HG03045 (cell line): ENCODE data around the gene IL1B.

Experiments used
- ATAC-seq: cut with Tn5 transposase; IDR thresholded peaks from one replicate; pipeline ENCODE4 v1.9.1; 2021; ENCODE audit warnings: mild to moderate bottlenecking, moderate library complexity; ENCODE audit not compliant: unreplicated experiment

The IL1B gene

GRCh38 chr2:112809112-112809511, 27.5 kb downstream of the IL1B start:
- no peak for ATAC-seq

GRCh38 chr2:112807233-112807807, 29.3 kb downstream of the IL1B start:
- no peak for ATAC-seq

GRCh38 chr2:112805542-112805941, 31.0 kb downstream of the IL1B start:
- ATAC-seq, result no peak

GRCh38 chr2:112803691-112804521, 32.7 kb downstream of the IL1B start:
- no peak for ATAC-seq

GRCh38 chr2:112800881-112801583, 35.5 kb downstream of the IL1B start:
- no peak for ATAC-seq

GRCh38 chr2:112798979-112799975, 37.3 kb downstream of the IL1B start:
- ATAC-seq, result no peak

- ATAC-seq, result no peak
Observed at GRCh38 chr2:112796486-112796885, 40.1 kb downstream of the IL1B start.

GRCh38 chr2:112795774-112796173, 40.8 kb downstream of the IL1B start:
- ATAC-seq, result no peak

- ATAC-seq, result no peak
Observed at GRCh38 chr2:112794841-112795240, 41.7 kb downstream of the IL1B start.

- ATAC-seq, result no peak
Observed at GRCh38 chr2:112794131-112794733, 42.3 kb downstream of the IL1B start.

GRCh38 chr2:112793449-112793978, 43.1 kb downstream of the IL1B start:
- no peak for ATAC-seq

- ATAC-seq, result no peak
Observed at GRCh38 chr2:112792419-112792818, 44.2 kb downstream of the IL1B start.

- ATAC-seq, result no peak
Observed at GRCh38 chr2:112791693-112792230, 44.8 kb downstream of the IL1B start.

- ATAC-seq, result no peak
Observed at GRCh38 chr2:112791019-112791418, 45.6 kb downstream of the IL1B start.

GRCh38 chr2:112790305-112790704, 46.3 kb downstream of the IL1B start:
- ATAC-seq, result no peak

GRCh38 chr2:112789186-112789585, 47.4 kb downstream of the IL1B start:
- ATAC-seq, result no peak

- ATAC-seq, result no peak
Observed at GRCh38 chr2:112788653-112789052, 47.9 kb downstream of the IL1B start.

GRCh38 chr2:112787729-112788393, 48.7 kb downstream of the IL1B start:
- ATAC-seq, result no peak

- no peak for ATAC-seq
Observed at GRCh38 chr2:112787294-112787693, 49.3 kb downstream of the IL1B start.
